GM21360 (cell line): ENCODE data around the gene CD160.
"Not testable (repeated sequence)": the region's sequence is repeated elsewhere in the genome, so short reads cannot be mapped to it uniquely, and the experiment has no call there.

Experiments
- ATAC-seq: cut with Tn5 transposase; IDR thresholded peaks from one replicate; pipeline ENCODE4 v1.9.1; 2021; ENCODE audit warnings: mild to moderate bottlenecking, moderate library complexity; ENCODE audit not compliant: unreplicated experiment

The CD160 gene

GRCh38 chr1:145708063-145708462, 11.2 kb upstream of the CD160 start:
- ATAC-seq: no peak

GRCh38 chr1:145710291-145711027, 8.8 kb upstream of the CD160 start:
- ATAC-seq: no peak

GRCh38 chr1:145711213-145711651, 8.1 kb upstream of the CD160 start:
- ATAC-seq: no peak

- ATAC-seq: no peak
Measured at GRCh38 chr1:145714524-145715111, 4.7 kb upstream of the CD160 start.

- ATAC-seq: no peak
Measured at GRCh38 chr1:145716641-145717345, 2.5 kb upstream of the CD160 start.

- ATAC-seq: no peak
Measured at GRCh38 chr1:145717833-145718232, 1.5 kb upstream of the CD160 start.

- ATAC-seq: not testable (repeated sequence)
Measured at GRCh38 chr1:145718465-145718864, 834 bp upstream of the CD160 start.

- ATAC-seq: no peak
Measured at GRCh38 chr1:145720556-145720877, 1.2 kb downstream of the CD160 start.

GRCh38 chr1:145720878-145721671, 1.8 kb downstream of the CD160 start:
- peak; percentile 64 for ATAC-seq

- ATAC-seq: not testable (repeated sequence)
Measured at GRCh38 chr1:145726193-145726592, 6.9 kb downstream of the CD160 start.

- ATAC-seq: no peak
Measured at GRCh38 chr1:145729196-145729595, 9.9 kb downstream of the CD160 start.

- no peak for ATAC-seq
Measured at GRCh38 chr1:145729666-145730436, 10.6 kb downstream of the CD160 start.

GRCh38 chr1:145730467-145730866, 11.2 kb downstream of the CD160 start:
- ATAC-seq: no peak

- no peak for ATAC-seq
Measured at GRCh38 chr1:145730900-145731299, 11.6 kb downstream of the CD160 start.

- ATAC-seq: no peak
Measured at GRCh38 chr1:145736191-145736590, 16.9 kb downstream of the CD160 start.

- no peak for ATAC-seq
Measured at GRCh38 chr1:145740269-145740668, 21.0 kb downstream of the CD160 start.

- ATAC-seq: no peak
Measured at GRCh38 chr1:145747398-145748247, 28.3 kb downstream of the CD160 start.

- no peak for ATAC-seq
Measured at GRCh38 chr1:145750426-145750825, 31.1 kb downstream of the CD160 start.

GRCh38 chr1:145751491-145752037, 32.3 kb downstream of the CD160 start:
- no peak for ATAC-seq
